Adrenal gland (tissue), 12 donors: Measurements from ENCODE around the gene UBE2E1. TPM values are rescaled to one million over a fixed set of nuclear protein-coding genes. Genes with fewer than 3 reads are reported as not detected.
A peak's percentile ranks its signal among the peaks of the same experiment; 100 is the strongest.

Experiments
- DNase-seq, 7 donors: peaks; one replicate each; pipeline ENCODE4 v3.0.0-alpha.2; 2019 to 2020
- H3K27ac ChIP-seq, 5 donors: fragments of 200-600 bp; sonication (generic) in 4 of 5; 1 replicate in 3 of 5; 2 replicates in 2 of 5; pipeline versions ENCODE4 v1.5.1 to v1.8.0; 2016 to 2020; ENCODE audit warnings: mild to moderate bottlenecking in 1 of 5
- H3K27me3 ChIP-seq: fragments of 200-600 bp; 2 replicates; pipeline ENCODE4 v1.8.0; 2021
- H3K36me3 ChIP-seq, 2 donors: fragments of 200-600 bp; replicated peaks in 1 of 2; 1 replicate in 1 of 2; 2 replicates in 1 of 2; pipeline versions ENCODE4 v1.5.1 to v1.8.0; 2018 to 2022
- H3K4me1 ChIP-seq, 2 donors: fragments of 200-600 bp; replicated peaks in 1 of 2; 1 replicate in 1 of 2; 2 replicates in 1 of 2; pipeline versions ENCODE4 v1.5.1 to v1.8.0; 2018 to 2021
- H3K4me3 ChIP-seq, 4 donors: fragments of 200-600 bp; sonication (generic) in 3 of 4; one replicate each; pipeline ENCODE4 v1.5.1; 2016 to 2018
- H3K9me3 ChIP-seq, 3 donors: fragments of 200-600 bp; sonication (generic) in 1 of 3; replicated peaks in 1 of 3; 1 replicate in 2 of 3; 2 replicates in 1 of 3; pipeline versions ENCODE4 v1.5.1 to v1.8.0; 2016 to 2021
- POLR2A ChIP-seq, 2 donors: fragments of 450-650 bp; IDR thresholded peaks; one replicate each; pipeline ENCODE4 v1.6.1; 2017; ENCODE audit warnings: antibody characterized with exemption in 2 of 2, mild to moderate bottlenecking in 2 of 2, moderate library complexity in 1 of 2
- WGBS, 4 donors: extraction: QIAGEN DNeasy Blood & Tissue Kit in 2 of 4; methylation state at CpG; one replicate each; pipeline versions ENCODE4 v1.1.5 to v1.1.7; 2013 to 2017; 5-methylcytosine and 5-hydroxymethylcytosine counted together
- intact Hi-C, 2 donors: fragments of 100-400 bp; cut with DNase I; formaldehyde crosslinking; loops; one replicate each; pipeline versions ENCODE4 v1.14.1 to v1.15.0; 2022 to 2023
- polyA plus RNA-seq, 3 donors: library from polyadenylated mRNA; stranded (reverse); fragments of 200-250 nt in 2 of 3; fragments of 350-450 nt in 1 of 3; fragmentation: Illumina TruSeq in 1 of 3; extraction: RNeasy Lipid Tissue Mini Kit (QIAGEN cat#74804) in 1 of 3; gene quantifications; one replicate each; pipeline ENCODE4 v1.2.3, GENCODE V29; 2013 to 2014
- total RNA-seq, 9 donors: library from RNA; depleted of rRNA in 4 of 9; stranded (reverse); fragments of >200 nt in 4 of 9; fragments of 120-200 nt in 1 of 9; fragmentation: NEBNext Ultra II Directional in 1 of 9; extraction: Animal tissue kit (Norgen Biotek cat#: 25700) in 1 of 9; gene quantifications; one replicate each; pipeline versions ENCODE4 v1.1.0 to v1.2.4, GENCODE V29; 2013 to 2023
- TF ChIP-seq, protein P1 (sequence below), 6 experiments: fragments of 450-650 bp in 4 of 6; fragments of 200-600 bp in 2 of 6; sonication (generic) in 1 of 6; IDR thresholded peaks; 1 replicate in 5 of 6; 2 replicates in 1 of 6; pipeline versions ENCODE4 v1.5.1 to v1.8.0; 2016 to 2021; ENCODE audit warnings: antibody characterized with exemption in 6 of 6, mild to moderate bottlenecking in 2 of 6, moderate library complexity in 1 of 6
- donor health status: healthy with polysubstance abuse.
- donor health status: Bipolar disorder and iron deficiency.
- donor health status: DM: yes; HTN: yes; CAD: no.
- donor health status: DM: no; HTN: no; CAD: no.
- donor health status: DM: no; HTN: no; CAD: no.
- donor health status: DM: yes; HTN: yes; CAD: no.

The UBE2E1 gene
- total and polyA plus RNA-seq, 12 donors, result 19.4 to 80.5 (median 59.9) TPM

DNA sequence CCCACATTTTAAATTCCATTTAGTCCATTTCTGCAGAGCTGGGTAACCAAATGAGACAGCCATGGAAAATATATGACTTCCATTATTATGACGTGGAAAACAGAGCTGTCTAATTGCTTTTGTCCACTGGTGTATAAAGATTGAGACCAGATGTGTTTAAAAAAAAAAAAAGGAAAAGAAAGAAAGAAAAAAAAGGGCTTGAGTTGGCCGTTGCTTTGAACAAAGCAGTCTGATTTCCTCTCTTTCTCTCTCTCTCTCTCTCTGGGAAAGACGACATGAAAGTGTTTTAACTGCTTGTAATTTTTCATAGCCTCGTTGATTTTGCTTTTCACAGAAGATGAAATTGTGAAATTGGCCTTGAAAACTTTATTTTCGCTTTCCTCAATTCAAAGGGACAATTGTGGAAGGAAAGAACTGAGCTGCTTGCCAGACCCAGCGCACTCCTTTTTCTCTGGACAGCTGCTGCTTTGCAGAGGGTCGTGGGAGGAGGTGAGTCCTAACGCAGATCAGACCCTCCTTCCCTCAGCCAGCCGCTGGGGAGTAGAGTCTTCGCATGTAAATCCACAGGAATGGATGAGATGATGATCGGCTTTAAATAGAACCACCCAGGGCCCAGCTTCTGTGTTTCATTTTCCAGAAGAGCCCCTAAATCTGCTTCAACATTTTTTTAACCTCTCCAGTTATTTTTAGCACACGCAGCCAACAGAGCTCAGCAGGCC is 42.8 kb upstream of the UBE2E1 start:
- H3K27ac ChIP-seq, result peak overlapping the region in 2 of 5 donors; percentile 7 to 17
- no peak for DNase-seq

DNA sequence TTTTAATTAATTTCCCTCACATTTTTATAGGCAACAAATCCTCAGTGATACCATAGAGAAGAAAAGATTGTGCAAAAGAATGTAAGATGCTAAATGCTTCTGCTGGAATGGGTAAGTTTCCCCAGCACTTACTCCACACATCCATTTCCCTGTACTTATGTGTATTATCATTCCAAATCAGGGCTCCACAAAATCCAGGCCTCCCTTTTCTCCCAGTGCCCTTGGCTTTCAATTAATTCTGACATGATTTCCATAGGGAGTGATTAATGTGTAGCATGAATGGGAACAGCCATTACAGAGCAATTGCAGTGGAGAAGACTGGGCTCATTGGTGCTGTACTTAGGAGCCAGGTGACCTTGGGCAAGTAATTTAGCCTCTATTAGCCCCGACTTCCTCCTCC is 41.3 kb upstream of the UBE2E1 start:
- Histone ChIP-seq H3K9me3 (no peaks in the 10 kb centered on the region), H3K4me1 (peaks cover 0 to 9% of the 10 kb centered on the region in 2 donors), H3K27me3 (no peaks in the 10 kb centered on the region), H3K4me3 (no peak overlapping the region), H3K36me3 (no peaks in the 10 kb centered on the region), H3K27ac (no peak overlapping the region)
- WGBS, 4 donors, result 74 to 100% (median 93%) methylated on average over 1 of the region's 1 CpG
- intact Hi-C loops, result no loop called here
- DNase-seq, result no peak
- TF ChIP-seq, protein P1, sequence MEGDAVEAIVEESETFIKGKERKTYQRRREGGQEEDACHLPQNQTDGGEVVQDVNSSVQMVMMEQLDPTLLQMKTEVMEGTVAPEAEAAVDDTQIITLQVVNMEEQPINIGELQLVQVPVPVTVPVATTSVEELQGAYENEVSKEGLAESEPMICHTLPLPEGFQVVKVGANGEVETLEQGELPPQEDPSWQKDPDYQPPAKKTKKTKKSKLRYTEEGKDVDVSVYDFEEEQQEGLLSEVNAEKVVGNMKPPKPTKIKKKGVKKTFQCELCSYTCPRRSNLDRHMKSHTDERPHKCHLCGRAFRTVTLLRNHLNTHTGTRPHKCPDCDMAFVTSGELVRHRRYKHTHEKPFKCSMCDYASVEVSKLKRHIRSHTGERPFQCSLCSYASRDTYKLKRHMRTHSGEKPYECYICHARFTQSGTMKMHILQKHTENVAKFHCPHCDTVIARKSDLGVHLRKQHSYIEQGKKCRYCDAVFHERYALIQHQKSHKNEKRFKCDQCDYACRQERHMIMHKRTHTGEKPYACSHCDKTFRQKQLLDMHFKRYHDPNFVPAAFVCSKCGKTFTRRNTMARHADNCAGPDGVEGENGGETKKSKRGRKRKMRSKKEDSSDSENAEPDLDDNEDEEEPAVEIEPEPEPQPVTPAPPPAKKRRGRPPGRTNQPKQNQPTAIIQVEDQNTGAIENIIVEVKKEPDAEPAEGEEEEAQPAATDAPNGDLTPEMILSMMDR (IDR thresholded peaks at IDR 0.05), result no peak
- no peak for TF ChIP-seq POLR2A (IDR thresholded peaks at IDR 0.05)

More for the DNA sequence above, 42.8 kb upstream of the UBE2E1 start:
- TF ChIP-seq, protein P1 (IDR thresholded peaks at IDR 0.05), result no peak
- TF ChIP-seq POLR2A (IDR thresholded peaks at IDR 0.05), result no peak
- 24 to 37% (median 32%) methylated on average over 12 of the region's 12 CpGs for WGBS, 4 donors
- H3K4me1 ChIP-seq, result peaks cover 0 to 9% of the 10 kb centered on the region in 2 donors
- intact Hi-C loops, result no loop called here
- H3K4me3 ChIP-seq, result peak overlapping the region in 1 of 4 donors; percentile 27
- no peaks in the 10 kb centered on the region for H3K36me3 ChIP-seq
- no peaks in the 10 kb centered on the region for H3K9me3 ChIP-seq
- no peaks in the 10 kb centered on the region for H3K27me3 ChIP-seq

DNA sequence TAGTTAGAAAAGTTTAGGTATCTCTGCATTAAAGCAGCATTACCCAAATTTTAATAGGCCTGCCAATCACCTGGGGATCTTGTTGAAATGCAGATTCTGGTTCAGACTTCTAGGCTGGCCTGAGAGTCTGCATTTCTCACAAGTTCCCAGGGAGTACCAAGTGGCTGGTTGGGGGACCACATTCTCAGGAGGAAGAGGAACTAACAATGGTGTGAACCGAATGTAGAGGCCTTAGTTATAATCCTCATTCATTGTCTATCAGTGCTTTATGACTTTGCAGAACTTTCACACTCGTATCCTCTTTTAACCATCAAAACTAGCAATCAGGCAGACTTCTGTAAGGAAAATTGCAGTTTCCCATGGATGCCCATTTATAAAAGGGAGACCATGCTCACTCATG is 38.2 kb upstream of the UBE2E1 start:
- Histone ChIP-seq H3K27ac (no peak overlapping the region), H3K4me1 (peaks cover 0 to 9% of the 10 kb centered on the region in 2 donors), H3K27me3 (no peaks in the 10 kb centered on the region), H3K4me3 (no peak overlapping the region), H3K9me3 (no peaks in the 10 kb centered on the region), H3K36me3 (no peaks in the 10 kb centered on the region)
- no peak for DNase-seq
- 70 to 87% (median 79%) methylated on average over 2 of the region's 2 CpGs for WGBS, 4 donors
- intact Hi-C loops, result no loop called here
- no peak for TF ChIP-seq POLR2A (IDR thresholded peaks at IDR 0.05)
- TF ChIP-seq, protein P1 (IDR thresholded peaks at IDR 0.05), result no peak

DNA sequence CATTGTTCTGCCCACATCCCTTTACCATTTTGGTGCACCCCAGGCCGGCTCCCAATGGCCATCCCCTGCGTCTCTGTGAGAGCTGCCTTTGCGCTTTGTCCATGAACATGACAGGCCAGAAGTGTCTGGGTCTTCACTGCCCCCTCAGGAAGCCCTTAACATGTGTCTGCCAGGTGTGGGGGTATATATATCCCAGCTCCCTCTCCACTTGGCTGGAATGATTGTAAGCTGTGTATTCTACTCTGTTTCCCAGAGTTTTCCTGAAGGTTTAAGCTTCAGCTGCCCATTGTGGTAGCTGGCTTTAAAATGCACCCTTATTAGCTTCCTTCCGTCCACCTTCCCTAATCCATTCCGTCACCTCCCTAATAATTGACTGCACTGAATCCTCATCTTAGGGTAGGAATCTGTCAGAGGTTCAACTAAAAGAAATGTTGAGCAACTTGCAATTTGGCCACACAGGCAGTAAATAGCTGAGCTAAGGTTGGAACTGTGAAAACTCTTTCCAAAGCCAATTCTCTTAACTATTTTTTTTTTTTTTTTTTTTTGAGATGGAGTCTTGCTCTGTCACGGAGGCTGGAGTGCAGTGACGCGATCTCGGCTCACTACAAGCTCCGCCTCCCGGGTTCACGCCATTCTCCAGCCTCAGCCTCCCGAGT is 30.4 kb upstream of the UBE2E1 start:
- no peak overlapping the region for H3K27ac ChIP-seq
- WGBS, 4 donors, result 85 to 92% (median 90%) methylated on average over 12 to 13 of the region's 13 CpGs
- intact Hi-C loops, result no loop called here
- no peaks in the 10 kb centered on the region for H3K9me3 ChIP-seq
- DNase-seq, result no peak
- no peaks in the 10 kb centered on the region for H3K36me3 ChIP-seq
- no peaks in the 10 kb centered on the region for H3K4me1 ChIP-seq
- no peak overlapping the region for H3K4me3 ChIP-seq
- TF ChIP-seq, protein P1 (IDR thresholded peaks at IDR 0.05), result no peak
- TF ChIP-seq POLR2A (IDR thresholded peaks at IDR 0.05), result no peak
- no peaks in the 10 kb centered on the region for H3K27me3 ChIP-seq
